Gastrocnemius medialis (tissue), 4 donors: ENCODE measurements around the gene SLC46A2.

Experiments
- POLR2A ChIP-seq, 2 donors: fragments of 450-650 bp; IDR thresholded peaks; one replicate each; pipeline ENCODE4 v1.6.1; 2017; ENCODE audit warnings: antibody characterized with exemption in 2 of 2, mild to moderate bottlenecking in 2 of 2, moderate library complexity in 2 of 2
- TF ChIP-seq, protein P1 (sequence below), 5 experiments: fragments of 450-650 bp in 3 of 5; fragments of 200-600 bp in 2 of 5; sonication (generic) in 2 of 5; IDR thresholded peaks in 4 of 5; conservative IDR thresholded peaks in 1 of 5; 1 replicate in 4 of 5; 2 replicates in 1 of 5; pipeline ENCODE4 v1.5.1; 2016 to 2019; ENCODE audit warnings: antibody characterized with exemption in 5 of 5, mild to moderate bottlenecking in 3 of 5, moderate library complexity in 3 of 5

DNA sequence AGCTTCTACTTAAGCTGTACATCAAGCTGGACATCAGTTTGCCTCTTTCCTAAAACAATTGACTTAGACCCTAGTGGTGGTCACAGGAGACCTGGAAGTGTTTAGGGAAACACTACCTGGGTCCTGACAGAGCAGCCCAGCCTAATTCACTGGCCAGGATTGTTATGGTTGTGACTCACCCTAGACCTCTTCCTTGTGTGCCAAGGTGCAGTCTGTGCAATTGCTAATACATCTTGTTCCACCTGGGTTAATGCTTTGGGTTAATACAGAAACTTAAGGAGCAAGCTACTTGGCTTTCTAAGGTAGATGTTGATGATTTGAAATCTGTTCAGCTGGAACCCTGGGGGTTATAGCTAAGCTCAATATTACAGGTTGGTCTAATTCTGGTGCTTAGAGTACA lies 48.7 kb upstream of the SLC46A2 start:
- no peak for TF ChIP-seq POLR2A (IDR thresholded peaks at IDR 0.05)
- TF ChIP-seq, protein P1, sequence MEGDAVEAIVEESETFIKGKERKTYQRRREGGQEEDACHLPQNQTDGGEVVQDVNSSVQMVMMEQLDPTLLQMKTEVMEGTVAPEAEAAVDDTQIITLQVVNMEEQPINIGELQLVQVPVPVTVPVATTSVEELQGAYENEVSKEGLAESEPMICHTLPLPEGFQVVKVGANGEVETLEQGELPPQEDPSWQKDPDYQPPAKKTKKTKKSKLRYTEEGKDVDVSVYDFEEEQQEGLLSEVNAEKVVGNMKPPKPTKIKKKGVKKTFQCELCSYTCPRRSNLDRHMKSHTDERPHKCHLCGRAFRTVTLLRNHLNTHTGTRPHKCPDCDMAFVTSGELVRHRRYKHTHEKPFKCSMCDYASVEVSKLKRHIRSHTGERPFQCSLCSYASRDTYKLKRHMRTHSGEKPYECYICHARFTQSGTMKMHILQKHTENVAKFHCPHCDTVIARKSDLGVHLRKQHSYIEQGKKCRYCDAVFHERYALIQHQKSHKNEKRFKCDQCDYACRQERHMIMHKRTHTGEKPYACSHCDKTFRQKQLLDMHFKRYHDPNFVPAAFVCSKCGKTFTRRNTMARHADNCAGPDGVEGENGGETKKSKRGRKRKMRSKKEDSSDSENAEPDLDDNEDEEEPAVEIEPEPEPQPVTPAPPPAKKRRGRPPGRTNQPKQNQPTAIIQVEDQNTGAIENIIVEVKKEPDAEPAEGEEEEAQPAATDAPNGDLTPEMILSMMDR (IDR thresholded peaks at IDR 0.05 in 4 of 5, conservative IDR thresholded peaks at IDR 0.05 in 1 of 5), result no peak
